Kidney (tissue), 14 donors: ENCODE measurements around the gene MTERF1. TPM values are rescaled to one million over a fixed set of nuclear protein-coding genes. Genes with fewer than 3 reads are reported as not detected.
"Not testable (repeated sequence)": the region's sequence is repeated elsewhere in the genome, so short reads cannot be mapped to it uniquely, and the experiment has no call there.

Experiments
- DNase-seq, 5 donors: peaks; one replicate each; pipeline ENCODE4 v3.0.0-alpha.2; 2013 to 2020
- FAIRE-seq: peaks from 2 replicates; lab custom pipeline; 2012; peaks lifted over from hg19 to GRCh38; lab: Jason Lieb, UNC
- H3K27ac ChIP-seq, 2 donors: one replicate each; pipeline ENCODE4 v1.7.0; 2013; ENCODE audit warnings: low read depth in 2 of 2, low read length in 2 of 2, inconsistent platforms in 1 of 2
- H3K27me3 ChIP-seq: one replicate; pipeline ENCODE4 v1.7.1; 2013; ENCODE audit warnings: low read length, inconsistent platforms; ENCODE audit not compliant: control insufficient read depth, insufficient read depth
- H3K36me3 ChIP-seq, 3 donors: one replicate each; pipeline versions ENCODE4 v1.7.0 to v1.7.1; 2013; ENCODE audit warnings: low read length in 3 of 3, control low read depth in 1 of 3, inconsistent platforms in 1 of 3; ENCODE audit not compliant: insufficient read depth in 3 of 3, control insufficient read depth in 2 of 3
- H3K4me1 ChIP-seq, 3 donors: one replicate each; pipeline versions ENCODE4 v1.7.0 to v1.7.1; 2013; ENCODE audit warnings: low read length in 3 of 3, inconsistent platforms in 1 of 3, low read depth in 1 of 3; ENCODE audit not compliant: control insufficient read depth in 2 of 3, insufficient read depth in 2 of 3
- H3K4me3 ChIP-seq, 3 donors: one replicate each; pipeline versions ENCODE4 v1.7.0 to v1.8.1; 2013; ENCODE audit warnings: low read length in 3 of 3, control low read depth in 1 of 3, inconsistent platforms in 1 of 3
- H3K9ac ChIP-seq, 3 donors: one replicate each; pipeline versions ENCODE4 v1.7.0 to v1.7.1; 2013; ENCODE audit warnings: low read length in 3 of 3, control low read depth in 1 of 3, inconsistent platforms in 1 of 3
- H3K9me3 ChIP-seq, 3 donors: one replicate each; pipeline versions ENCODE4 v1.7.0 to v1.7.1; 2013; ENCODE audit warnings: low read length in 3 of 3, control low read depth in 1 of 3, inconsistent platforms in 1 of 3; ENCODE audit not compliant: control insufficient read depth in 2 of 3, insufficient read depth in 1 of 3
- CTCF ChIP-seq: IDR thresholded peaks from 3 replicates; pipeline ENCODE4 v1.5.1; 2012; ENCODE audit warnings: mild to moderate bottlenecking, moderate library complexity, borderline replicate concordance; ENCODE audit not compliant: insufficient read depth; ENCODE audit errors: extremely low read depth
- intact Hi-C: fragments of 100-400 bp; cut with DNase I; formaldehyde crosslinking; loops from one replicate; pipeline ENCODE4 v1.11.1; 2022
- polyA plus RNA-seq: library from polyadenylated mRNA; stranded (reverse); fragments of 350-450 nt; fragmentation: Illumina TruSeq; extraction: RNeasy Lipid Tissue Mini Kit (QIAGEN cat#74804); gene quantifications from one replicate; pipeline ENCODE4 v1.2.3, GENCODE V29; 2014; ENCODE audit warnings: low read depth, low replicate concordance; ENCODE audit not compliant: insufficient read depth
- total RNA-seq: library from RNA; stranded (reverse); fragmentation: NEBNext Ultra II Directional; extraction: Animal tissue kit (Norgen Biotek cat#: 25700); gene quantifications from one replicate; pipeline ENCODE4 v1.2.1, GENCODE V29; 2021
- donor health status: control.
- donor health status: control.
- donor health status: control.
- donor health status: control.
- donor health status: control.
- donor health status: DM: yes; HTN: yes; CAD: no.
- donor health status: Normal renal cell carcinoma (clear cell type).

The MTERF1 gene
- total and polyA plus RNA-seq, 2 donors from 2014 or later = 10.1 to 14.6 TPM

- Histone ChIP-seq H3K4me3 (no peak overlapping the region), H3K9ac (no peak overlapping the region), H3K9me3 (no peaks in the 10 kb centered on the region), H3K27me3 (no peaks in the 10 kb centered on the region), H3K4me1 (no peaks in the 10 kb centered on the region), H3K36me3 (no peaks in the 10 kb centered on the region), H3K27ac (no peak overlapping the region)
- TF ChIP-seq CTCF = no peak
- peak in 2 of 5 donors; percentile 10 to 43 for DNase-seq
- no peak for FAIRE-seq
- intact Hi-C loops = no loop called here
Measured at GRCh38 chr7:91866599-91867148, 13.8 kb downstream of the MTERF1 start.

GRCh38 chr7:91865511-91865910 is 15.0 kb downstream of the MTERF1 start:
- intact Hi-C loops = no loop called here
- H3K9me3 ChIP-seq = no peaks in the 10 kb centered on the region
- H3K27ac ChIP-seq = no peak overlapping the region
- no peak for TF ChIP-seq CTCF
- FAIRE-seq = no peak
- H3K4me1 ChIP-seq = no peaks in the 10 kb centered on the region
- DNase-seq = no peak
- H3K36me3 ChIP-seq = no peaks in the 10 kb centered on the region
- H3K9ac ChIP-seq = no peak overlapping the region
- H3K27me3 ChIP-seq = no peaks in the 10 kb centered on the region
- H3K4me3 ChIP-seq = no peak overlapping the region

GRCh38 chr7:91864604-91865003 is 15.9 kb downstream of the MTERF1 start:
- H3K27me3 ChIP-seq, H3K36me3 ChIP-seq, H3K27ac ChIP-seq, H3K4me1 ChIP-seq, H3K9ac ChIP-seq, FAIRE-seq, H3K4me3 ChIP-seq, H3K9me3 ChIP-seq, DNase-seq, intact Hi-C loops: not testable (repeated sequence)

GRCh38 chr7:91864070-91864469 is 16.4 kb downstream of the MTERF1 start:
- Histone ChIP-seq H3K9me3 (peaks cover 0 to under 1% (median 0%) of the 10 kb centered on the region in 3 donors), H3K4me1 (no peaks in the 10 kb centered on the region), H3K36me3 (no peaks in the 10 kb centered on the region), H3K9ac (no peak overlapping the region), H3K4me3 (no peak overlapping the region), H3K27me3 (no peaks in the 10 kb centered on the region), H3K27ac (no peak overlapping the region)
- DNase-seq = no peak
- TF ChIP-seq CTCF = no peak
- FAIRE-seq = no peak
- intact Hi-C loops = no loop called here
